A673 (cell line): ENCODE measurements around the gene TNFRSF25. TPM values are rescaled to one million over a fixed set of nuclear protein-coding genes. Genes with fewer than 3 reads are reported as not detected.

Source experiments
- BruUV-seq: library from RNA; stranded (reverse); fragments of 400-500 nt; replicated peaks from 2 replicates; lab custom pipeline; 2021; lab: Mats Ljungman, UMichigan
- CTCF ChIA-PET: fragments of 300-600 bp; sonication (Branson Sonifier 250); formaldehyde crosslinking; loops from one replicate; lab custom pipeline; 2022; ENCODE audit warnings: antibody characterized with exemption; lab: Charles Lee
- POLR2A ChIA-PET: fragments of 300-600 bp; sonication (Branson Sonifier 250); formaldehyde crosslinking; loops from one replicate; lab custom pipeline; 2022; ENCODE audit warnings: antibody characterized with exemption; ENCODE audit not compliant: low non-redundant PET; lab: Charles Lee
- DNase-seq: peaks from one replicate; pipeline ENCODE4 v3.0.0-alpha.2; 2015; ENCODE audit warnings: low spot score
- H3K27ac ChIP-seq: fragments of 200-600 bp; sonication (generic); 2 replicates; pipeline ENCODE4 v1.5.1; 2016; ENCODE audit warnings: mixed run types, low read depth, mild to moderate bottlenecking, mixed read lengths, antibody characterized with exemption, low read length; ENCODE audit not compliant: poor library complexity, severe bottlenecking
- H3K27me3 ChIP-seq: fragments of 200-600 bp; sonication (generic); replicated peaks from 2 replicates; pipeline ENCODE4 v1.6.1; 2017; ENCODE audit warnings: mixed run types, low read depth, mild to moderate bottlenecking, mixed read lengths, antibody characterized with exemption, low read length; ENCODE audit not compliant: insufficient read depth, poor library complexity
- H3K36me3 ChIP-seq: fragments of 200-600 bp; sonication (generic); 2 replicates; pipeline ENCODE4 v1.6.1; 2016; ENCODE audit warnings: mixed run types, mild to moderate bottlenecking, mixed read lengths, antibody characterized with exemption, low read length; ENCODE audit not compliant: insufficient read depth, poor library complexity, severe bottlenecking
- H3K4me1 ChIP-seq: fragments of 200-600 bp; sonication (generic); 2 replicates; pipeline ENCODE4 v1.6.1; 2017; ENCODE audit warnings: mixed run types, mild to moderate bottlenecking, mixed read lengths, antibody characterized with exemption, low read length; ENCODE audit not compliant: insufficient read depth, poor library complexity, severe bottlenecking
- H3K4me3 ChIP-seq: fragments of 200-600 bp; sonication (generic); 2 replicates; pipeline ENCODE4 v1.5.1; 2016; ENCODE audit warnings: low read depth, mixed run types, mild to moderate bottlenecking, mixed read lengths, low read length; ENCODE audit not compliant: poor library complexity, severe bottlenecking
- H3K9me3 ChIP-seq: fragments of 200-600 bp; sonication (generic); 2 replicates; pipeline ENCODE4 v1.6.1; 2016; ENCODE audit warnings: mixed run types, low read depth, mild to moderate bottlenecking, mixed read lengths, antibody characterized with exemption, low read length; ENCODE audit not compliant: poor library complexity, severe bottlenecking
- EZH2 ChIP-seq: fragments of 200-600 bp; sonication (generic); IDR thresholded peaks from 2 replicates; pipeline ENCODE4 v1.6.1; 2017; ENCODE audit warnings: borderline replicate concordance, low read depth, mild to moderate bottlenecking, mixed read lengths, antibody characterized with exemption, low read length; ENCODE audit not compliant: poor library complexity, severe bottlenecking
- intact Hi-C: fragments of 100-400 bp; cut with micrococcal nuclease; formaldehyde crosslinking; loops from one replicate; pipeline ENCODE4 v1.10.0; 2022; ENCODE audit not compliant: unreplicated experiment
- total RNA-seq: library from RNA; stranded (reverse); gene quantifications from 2 replicates; pipeline ENCODE4 v1.2.3, GENCODE V29; 2021
- TF ChIP-seq, protein P1 (sequence below): fragments of 300-800, 200-600 bp; sonication (generic); conservative IDR thresholded peaks from 2 replicates; pipeline ENCODE4 v1.5.1; 2017; ENCODE audit warnings: low read depth, mild to moderate bottlenecking, antibody characterized with exemption, low read length, moderate library complexity, mixed read lengths

The TNFRSF25 gene
- total RNA-seq, 1 experiment from 2014 or later, result 0.97 TPM

DNA sequence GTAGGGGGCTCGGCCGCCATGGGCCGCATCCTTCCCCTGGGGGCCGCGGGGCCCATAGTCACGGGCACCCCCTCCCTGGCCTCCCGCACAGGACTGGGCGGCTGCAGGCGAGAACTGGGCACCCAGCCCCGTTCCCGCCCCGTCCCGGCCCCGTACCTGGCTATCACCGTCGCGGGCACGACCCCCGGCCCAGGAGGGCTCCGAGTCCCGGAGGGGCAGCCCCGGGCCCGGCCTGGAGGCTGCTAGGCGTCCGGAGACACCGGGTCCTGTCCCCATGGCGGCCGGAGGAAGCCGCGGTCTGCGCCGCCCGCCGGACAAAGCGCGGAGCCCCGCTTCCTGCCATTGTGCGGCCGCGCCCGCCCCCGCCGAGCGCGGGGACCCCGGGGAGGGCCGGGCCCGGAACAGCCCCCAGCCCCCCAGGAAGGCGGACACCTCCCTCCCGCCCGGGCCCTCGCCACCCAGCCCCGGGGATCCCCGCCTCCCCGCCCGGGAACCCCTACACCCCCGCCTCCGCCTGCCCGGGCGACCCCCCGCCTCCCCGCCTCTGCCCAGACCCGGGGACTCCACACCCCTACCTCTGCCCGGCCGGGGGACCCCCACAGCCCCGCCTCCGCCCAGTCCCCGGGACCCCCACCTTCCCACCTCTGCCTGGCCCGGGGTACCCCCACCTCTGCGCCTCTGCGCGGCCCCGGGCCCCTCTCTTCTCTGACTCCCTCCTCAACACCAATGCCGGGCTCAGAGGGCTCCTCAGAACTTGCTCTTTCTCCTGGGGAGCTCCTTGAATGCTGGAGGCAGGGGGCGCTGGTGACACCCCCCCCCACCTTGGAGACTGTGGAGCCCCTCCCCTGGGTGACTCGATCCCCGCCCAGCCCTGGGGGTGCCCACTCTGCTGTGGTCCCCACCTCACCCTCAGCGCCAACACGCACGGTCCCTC is 19.5 kb upstream of the TNFRSF25 start:
- POLR2A ChIA-PET, result no interaction called here
- Histone ChIP-seq H3K27me3 (peaks cover 33% of the 10 kb centered on the region), H3K36me3 (no peaks in the 10 kb centered on the region), H3K27ac (no peak overlapping the region), H3K4me1 (peaks cover 11% of the 10 kb centered on the region), H3K9me3 (no peaks in the 10 kb centered on the region), H3K4me3 (peak overlapping the region; percentile 19)
- CTCF ChIA-PET, result interaction anchor here (0.6 to 1.1 kb wide), 4 partner anchors 12 to 214 kb away, joined by 3 to 9 read pairs (median 4); no protein-coding TSS in a partner anchor
- DNase-seq, result no peak
- BruUV-seq, result no TSS peak
- intact Hi-C loops, result loop anchor here (2.0 to 5.0 kb wide), 2 partner anchors 161 to 732 kb away; no protein-coding TSS in a partner anchor
- peak; percentile 80 for TF ChIP-seq EZH2
- TF ChIP-seq, protein P1, sequence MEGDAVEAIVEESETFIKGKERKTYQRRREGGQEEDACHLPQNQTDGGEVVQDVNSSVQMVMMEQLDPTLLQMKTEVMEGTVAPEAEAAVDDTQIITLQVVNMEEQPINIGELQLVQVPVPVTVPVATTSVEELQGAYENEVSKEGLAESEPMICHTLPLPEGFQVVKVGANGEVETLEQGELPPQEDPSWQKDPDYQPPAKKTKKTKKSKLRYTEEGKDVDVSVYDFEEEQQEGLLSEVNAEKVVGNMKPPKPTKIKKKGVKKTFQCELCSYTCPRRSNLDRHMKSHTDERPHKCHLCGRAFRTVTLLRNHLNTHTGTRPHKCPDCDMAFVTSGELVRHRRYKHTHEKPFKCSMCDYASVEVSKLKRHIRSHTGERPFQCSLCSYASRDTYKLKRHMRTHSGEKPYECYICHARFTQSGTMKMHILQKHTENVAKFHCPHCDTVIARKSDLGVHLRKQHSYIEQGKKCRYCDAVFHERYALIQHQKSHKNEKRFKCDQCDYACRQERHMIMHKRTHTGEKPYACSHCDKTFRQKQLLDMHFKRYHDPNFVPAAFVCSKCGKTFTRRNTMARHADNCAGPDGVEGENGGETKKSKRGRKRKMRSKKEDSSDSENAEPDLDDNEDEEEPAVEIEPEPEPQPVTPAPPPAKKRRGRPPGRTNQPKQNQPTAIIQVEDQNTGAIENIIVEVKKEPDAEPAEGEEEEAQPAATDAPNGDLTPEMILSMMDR, result no peak

DNA sequence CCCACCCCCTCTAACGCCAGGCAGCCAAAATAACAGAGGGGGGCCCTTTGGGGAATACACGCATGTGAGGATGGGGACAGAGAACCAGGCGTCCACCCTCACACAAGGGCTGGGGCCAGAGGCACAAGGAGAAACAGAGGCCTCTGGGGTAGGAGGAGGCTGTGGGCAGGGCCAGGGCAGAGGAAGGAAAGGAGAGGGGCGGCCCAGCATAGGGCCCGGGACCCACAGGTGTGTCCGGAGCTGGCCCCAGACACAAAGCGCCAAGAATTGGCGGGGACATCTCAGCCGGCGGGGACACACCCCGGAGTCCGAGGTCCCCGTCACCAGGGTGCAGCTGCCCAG is 18.8 kb upstream of the TNFRSF25 start:
- H3K27me3 ChIP-seq, result peaks cover 33% of the 10 kb centered on the region
- ChIA-PET POLR2A (no interaction called here), CTCF (interaction anchor here (0.5 to 0.9 kb wide), 2 partner anchors 234 to 249 kb away, joined by 3 to 4 read pairs; partner anchors contain the start of gene ICMT)
- TF ChIP-seq, protein P1, result no peak
- TF ChIP-seq EZH2, result no peak
- no peak for DNase-seq
- intact Hi-C loops, result loop anchor here (5.0 kb wide), 1 partner anchor 733 kb away; no protein-coding TSS in a partner anchor
- H3K9me3 ChIP-seq, result no peaks in the 10 kb centered on the region
- H3K36me3 ChIP-seq, result no peaks in the 10 kb centered on the region
- no TSS peak for BruUV-seq
- no peak overlapping the region for H3K27ac ChIP-seq
- H3K4me1 ChIP-seq, result peaks cover 6% of the 10 kb centered on the region
- H3K4me3 ChIP-seq, result peak overlapping the region; percentile 19

DNA sequence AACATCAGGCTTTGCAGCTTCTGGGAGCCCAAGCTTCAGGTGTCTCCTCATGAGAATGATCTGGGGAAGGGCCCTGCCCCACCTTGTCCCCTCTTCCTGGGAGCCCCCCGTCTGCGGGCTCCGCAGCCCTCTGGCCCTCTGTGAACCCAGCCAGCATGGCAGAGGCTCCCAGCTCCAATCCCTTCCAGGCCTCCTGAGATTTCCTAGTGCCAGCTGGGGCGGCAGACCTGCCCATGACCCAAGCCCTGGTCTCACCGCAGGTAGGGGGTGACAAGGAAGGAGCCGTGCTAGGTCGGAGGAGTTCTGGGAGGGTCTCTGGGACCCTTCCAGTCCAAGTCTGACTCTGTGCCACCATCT is 17.8 kb upstream of the TNFRSF25 start:
- CTCF ChIA-PET, result interaction anchor here (0.9 kb wide), 2 partner anchors 162 to 248 kb away, joined by 3 read pairs; partner anchors contain the start of gene ICMT
- BruUV-seq, result no TSS peak

More for the DNA sequence above, 17.8 kb upstream of the TNFRSF25 start:
- POLR2A ChIA-PET, result no interaction called here
- Histone ChIP-seq H3K27me3 (peaks cover 33% of the 10 kb centered on the region), H3K4me1 (peaks cover 6% of the 10 kb centered on the region), H3K36me3 (no peaks in the 10 kb centered on the region), H3K4me3 (no peak overlapping the region), H3K9me3 (no peaks in the 10 kb centered on the region), H3K27ac (no peak overlapping the region)
- intact Hi-C loops, result no loop called here
- no peak for TF ChIP-seq EZH2
- TF ChIP-seq, protein P1, result no peak
- DNase-seq, result no peak
